CD4-positive, alpha-beta memory T cell (primary cell): ENCODE measurements around the gene PADI1. TPM values are rescaled to one million over a fixed set of nuclear protein-coding genes. Genes with fewer than 3 reads are reported as not detected.

Source experiments
- CTCF ChIA-PET: fragments of 350-600 bp; sonication (Branson Sonifier 250); formaldehyde crosslinking; loops from one replicate; lab custom pipeline; 2021; ENCODE audit warnings: inconsistent platforms; ENCODE audit not compliant: partially characterized antibody; lab: Charles Lee
- POLR2A ChIA-PET: fragments of 350-600 bp; sonication (Branson Sonifier 250); formaldehyde crosslinking; loops from one replicate; lab custom pipeline; 2021; ENCODE audit not compliant: partially characterized antibody; lab: Charles Lee
- DNase-seq, 5 donors: peaks; one replicate each; pipeline versions ENCODE4 v3.0.0 to v3.0.0-alpha.2; 2020 to 2022; ENCODE audit warnings: mixed read lengths in 1 of 5
- H3K27ac ChIP-seq: one replicate; pipeline ENCODE4 v1.7.0; 2013; ENCODE audit warnings: low read depth, low read length
- H3K27me3 ChIP-seq: 2 replicates; pipeline ENCODE4 v1.7.0; 2013; ENCODE audit warnings: mild to moderate bottlenecking, low read length, moderate library complexity; ENCODE audit not compliant: insufficient read depth
- H3K36me3 ChIP-seq: 2 replicates; pipeline ENCODE4 v1.7.0; 2013; ENCODE audit warnings: mild to moderate bottlenecking, low read length, moderate library complexity; ENCODE audit not compliant: insufficient read depth
- H3K4me1 ChIP-seq: 2 replicates; pipeline ENCODE4 v1.7.0; 2013; ENCODE audit warnings: mild to moderate bottlenecking, low read length, moderate library complexity; ENCODE audit not compliant: insufficient read depth
- H3K4me3 ChIP-seq, 2 donors: one replicate each; pipeline ENCODE4 v1.7.0; 2013; ENCODE audit warnings: low read length in 2 of 2, mild to moderate bottlenecking in 1 of 2
- H3K9me3 ChIP-seq, 2 donors: one replicate each; pipeline ENCODE4 v1.7.0; 2013; ENCODE audit warnings: low read length in 2 of 2, control low read depth in 1 of 2; ENCODE audit not compliant: control insufficient read depth in 1 of 2
- H3K27ac Mint-ChIP-seq, 7 donors: one replicate each; pipeline ENCODE4 v1.8.0; 2020 to 2021; ENCODE audit warnings: mixed read lengths in 7 of 7, mild to moderate bottlenecking in 6 of 7, inconsistent platforms in 3 of 7, moderate library complexity in 3 of 7
- H3K27me3 Mint-ChIP-seq, 2 donors: one replicate each; pipeline ENCODE4 v1.8.0; 2020 to 2021; ENCODE audit warnings: mixed read lengths in 2 of 2
- H3K36me3 Mint-ChIP-seq, 2 donors: one replicate each; pipeline ENCODE4 v1.8.0; 2020 to 2021; ENCODE audit warnings: mixed read lengths in 2 of 2, inconsistent platforms in 1 of 2, mild to moderate bottlenecking in 1 of 2
- H3K4me1 Mint-ChIP-seq, 4 donors: one replicate each; pipeline ENCODE4 v1.8.0; 2020 to 2021; ENCODE audit warnings: mixed read lengths in 4 of 4, mild to moderate bottlenecking in 1 of 4
- H3K4me3 Mint-ChIP-seq, 8 donors: one replicate each; pipeline ENCODE4 v1.8.0; 2020 to 2021; ENCODE audit warnings: mixed read lengths in 8 of 8, mild to moderate bottlenecking in 7 of 8, moderate library complexity in 6 of 8, inconsistent platforms in 3 of 8
- H3K9me3 Mint-ChIP-seq, 8 donors: one replicate each; pipeline ENCODE4 v1.8.0; 2020 to 2021; ENCODE audit warnings: mixed read lengths in 8 of 8, mild to moderate bottlenecking in 5 of 8, inconsistent platforms in 3 of 8, moderate library complexity in 1 of 8
- intact Hi-C: fragments of 100-400 bp; cut with micrococcal nuclease; formaldehyde crosslinking; loops from one replicate; pipeline ENCODE4 v1.15.1; 2023
- polyA plus RNA-seq, 2 donors: library from polyadenylated mRNA; unstranded; fragments of 300-500 nt; fragmentation: Illumina TruSeq; gene quantifications; one replicate each; pipeline ENCODE4 v1.2.3, GENCODE V29; 2021
- total RNA-seq, 2 experiments: library from RNA; stranded (reverse); gene quantifications; one replicate each; pipeline ENCODE4 v1.2.3, GENCODE V29; 2021

Gene PADI1
- total and polyA plus RNA-seq, 4 experiments from 2014 or later = not detected

- ChIA-PET CTCF (no interaction called here), POLR2A (no interaction called here)
- Mint-ChIP-seq H3K4me3 (no peak overlapping the region), H3K27ac (no peak overlapping the region), H3K27me3 (peaks cover 2 to 4% of the 10 kb centered on the region in 2 donors), H3K9me3 (peaks cover 0 to 8% (median under 1%) of the 10 kb centered on the region in 8 donors), H3K36me3 (no peaks in the 10 kb centered on the region), H3K4me1 (no peaks in the 10 kb centered on the region)
- intact Hi-C loops = no loop called here
- H3K9me3 ChIP-seq = no peaks in the 10 kb centered on the region
- H3K36me3 ChIP-seq = no peaks in the 10 kb centered on the region
- no peak overlapping the region for H3K4me3 ChIP-seq
- DNase-seq = no peak
- H3K4me1 ChIP-seq = no peaks in the 10 kb centered on the region
- no peaks in the 10 kb centered on the region for H3K27me3 ChIP-seq
- no peak overlapping the region for H3K27ac ChIP-seq
Observed at GRCh38 chr1:17162941-17163340, 42.0 kb upstream of the PADI1 start.

DNA sequence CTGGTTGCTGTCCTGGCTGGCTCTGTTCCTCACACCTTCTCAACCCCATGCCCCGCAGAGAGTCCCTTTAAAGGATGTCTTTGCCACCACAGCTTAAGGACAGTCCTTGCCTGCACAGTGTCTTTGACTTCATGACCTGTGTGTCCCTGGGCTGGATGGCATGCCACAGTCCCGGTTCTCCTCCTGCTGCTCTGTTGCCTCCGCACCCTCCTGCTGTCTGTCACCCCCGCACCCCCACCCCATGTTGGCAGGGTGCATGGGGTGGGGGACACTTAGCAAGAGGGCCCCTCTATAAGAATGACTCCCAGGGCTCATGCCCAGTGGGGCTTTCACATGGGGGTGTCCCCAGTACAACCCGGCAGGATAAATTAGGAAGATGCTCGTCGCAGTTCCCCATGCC is 41.6 kb upstream of the PADI1 start:
- POLR2A ChIA-PET = no interaction called here

DNA sequence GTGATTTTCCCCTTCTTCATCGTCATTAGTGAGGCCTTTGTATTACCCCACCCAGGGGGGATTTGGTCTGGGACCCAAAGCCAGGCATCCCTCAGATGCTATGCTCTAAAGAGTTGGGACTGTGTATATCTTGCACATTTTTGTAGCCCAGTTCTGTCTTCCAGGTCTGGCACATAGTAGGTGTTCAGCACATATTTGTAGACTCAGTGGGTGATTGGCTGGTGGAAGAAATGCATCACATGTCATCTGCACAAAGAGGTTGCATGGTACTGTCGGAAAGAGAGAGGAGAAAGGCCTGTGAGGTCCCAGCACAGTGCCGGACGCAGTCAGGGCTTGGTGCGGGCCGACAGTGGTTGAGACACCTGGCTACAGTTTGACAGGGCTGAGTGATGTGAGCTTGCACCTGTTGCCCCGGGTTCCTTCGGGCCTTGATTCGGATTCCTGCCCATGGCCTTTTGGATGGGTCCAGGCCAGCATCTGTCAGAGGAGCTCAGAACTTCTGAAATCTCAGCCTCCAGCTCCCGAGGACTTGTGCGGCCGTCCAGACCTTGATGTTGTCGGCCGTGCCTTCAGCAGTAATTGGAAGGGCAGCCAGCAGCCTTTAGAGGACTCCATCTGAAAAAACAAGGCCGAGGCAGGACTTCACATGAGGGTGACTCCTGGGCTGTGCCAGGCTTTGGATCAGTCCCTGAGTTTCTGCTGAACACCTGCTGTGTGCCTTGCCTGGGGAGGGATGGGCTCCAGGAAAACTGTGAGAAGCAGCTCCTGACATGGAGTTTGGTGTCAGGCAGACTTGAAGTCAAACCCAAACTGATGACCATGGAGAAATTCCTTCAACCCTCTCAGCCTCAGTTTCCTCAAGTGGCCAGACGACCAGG is 40.9 kb upstream of the PADI1 start:
- Histone ChIP-seq H3K9me3 (no peaks in the 10 kb centered on the region), H3K4me3 (no peak overlapping the region), H3K27ac (no peak overlapping the region), H3K36me3 (no peaks in the 10 kb centered on the region), H3K27me3 (no peaks in the 10 kb centered on the region), H3K4me1 (no peaks in the 10 kb centered on the region)
- ChIA-PET POLR2A (no interaction called here), CTCF (no interaction called here)
- Mint-ChIP-seq H3K9me3 (peaks cover 0 to 2% (median 0%) of the 10 kb centered on the region in 8 donors), H3K27me3 (peaks cover 4% of the 10 kb centered on the region in 2 donors), H3K27ac (peak overlapping the region in 1 of 7 donors; percentile 65), H3K4me1 (no peaks in the 10 kb centered on the region), H3K36me3 (no peaks in the 10 kb centered on the region), H3K4me3 (no peak overlapping the region)
- intact Hi-C loops = no loop called here
- no peak for DNase-seq

More for the DNA sequence above, 41.6 kb upstream of the PADI1 start:
- intact Hi-C loops = no loop called here
- no peak overlapping the region for H3K4me3 ChIP-seq
- CTCF ChIA-PET = no interaction called here
- H3K27ac ChIP-seq = no peak overlapping the region
- no peak overlapping the region for H3K27ac Mint-ChIP-seq
- H3K4me1 ChIP-seq = no peaks in the 10 kb centered on the region
- H3K36me3 ChIP-seq = no peaks in the 10 kb centered on the region
- H3K27me3 ChIP-seq = no peaks in the 10 kb centered on the region
- peaks cover 2 to 4% of the 10 kb centered on the region in 2 donors for H3K27me3 Mint-ChIP-seq
- no peak for DNase-seq
- H3K4me1 Mint-ChIP-seq = no peaks in the 10 kb centered on the region
- no peaks in the 10 kb centered on the region for H3K36me3 Mint-ChIP-seq
- peaks cover 0 to 7% (median 0%) of the 10 kb centered on the region in 8 donors for H3K9me3 Mint-ChIP-seq
- H3K9me3 ChIP-seq = no peaks in the 10 kb centered on the region
- no peak overlapping the region for H3K4me3 Mint-ChIP-seq

DNA sequence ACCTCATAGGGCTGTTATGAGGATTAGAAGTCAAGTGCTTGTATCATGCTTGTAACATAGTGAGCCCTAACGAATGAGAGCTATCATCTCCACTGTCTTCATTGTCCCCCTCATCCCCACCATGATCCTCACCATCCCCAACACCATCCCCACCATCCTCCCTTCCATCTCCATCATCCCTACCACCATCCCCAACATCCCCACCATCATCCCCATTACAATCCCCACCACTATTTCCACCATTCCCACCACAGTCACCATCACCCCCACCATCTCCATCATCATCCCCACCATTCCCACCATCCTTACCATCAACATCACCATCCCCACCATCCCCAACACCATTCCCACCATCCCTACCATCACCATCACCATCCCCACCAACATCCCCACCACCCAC is 39.1 kb upstream of the PADI1 start:
- H3K27me3 ChIP-seq = no peaks in the 10 kb centered on the region
- intact Hi-C loops = no loop called here
- no peaks in the 10 kb centered on the region for H3K4me1 ChIP-seq
- Mint-ChIP-seq H3K27me3 (peaks cover 4% of the 10 kb centered on the region in 2 donors), H3K4me1 (no peaks in the 10 kb centered on the region), H3K9me3 (peaks cover 0 to 2% (median 0%) of the 10 kb centered on the region in 8 donors), H3K36me3 (no peaks in the 10 kb centered on the region), H3K4me3 (no peak overlapping the region), H3K27ac (no peak overlapping the region)
- no peaks in the 10 kb centered on the region for H3K36me3 ChIP-seq
- H3K4me3 ChIP-seq = no peak overlapping the region
- DNase-seq = no peak
- POLR2A ChIA-PET = no interaction called here
- no peak overlapping the region for H3K27ac ChIP-seq
- CTCF ChIA-PET = no interaction called here
- H3K9me3 ChIP-seq = no peaks in the 10 kb centered on the region

DNA sequence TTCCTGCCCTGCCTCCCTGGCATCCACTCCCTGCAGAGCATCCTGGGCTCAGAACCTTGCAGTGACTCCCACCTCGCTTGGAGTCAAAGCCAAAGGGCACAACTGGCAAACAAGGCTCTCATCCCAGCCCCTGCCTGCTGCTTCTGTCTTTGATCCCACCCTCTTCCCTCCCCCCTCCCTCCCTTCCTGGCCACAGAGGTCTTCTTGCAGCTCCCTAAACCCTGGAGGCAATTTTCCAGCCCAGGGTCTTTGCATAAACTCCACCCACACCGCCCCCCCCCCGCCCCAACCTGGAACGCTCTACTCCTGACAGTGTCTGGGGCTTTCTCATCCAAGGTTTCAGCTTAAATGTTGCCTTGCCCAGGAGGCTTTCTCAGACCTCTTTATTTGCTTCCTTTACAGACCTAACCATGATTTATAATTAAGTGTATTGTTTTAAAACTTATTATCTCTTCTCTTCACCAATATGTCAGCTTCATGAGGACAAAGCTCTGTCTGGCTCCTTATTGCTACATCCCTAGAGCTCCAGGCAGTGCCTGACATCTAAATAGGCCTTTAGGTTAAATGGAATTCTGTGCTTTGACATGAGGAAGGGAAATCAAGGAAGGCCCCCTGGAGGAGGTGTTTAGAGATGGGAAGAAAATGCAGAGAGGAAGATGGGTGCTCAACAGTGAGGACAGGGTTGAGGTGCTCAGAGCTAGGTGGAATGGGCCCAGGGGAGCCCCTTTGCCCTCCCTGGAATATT is 37.7 kb upstream of the PADI1 start:
- ChIA-PET POLR2A (no interaction called here), CTCF (interaction anchor here (1.0 kb wide), 1 partner anchor 252 kb away, joined by 3 read pairs; no protein-coding TSS in a partner anchor)
- no peaks in the 10 kb centered on the region for H3K9me3 ChIP-seq

DNA sequence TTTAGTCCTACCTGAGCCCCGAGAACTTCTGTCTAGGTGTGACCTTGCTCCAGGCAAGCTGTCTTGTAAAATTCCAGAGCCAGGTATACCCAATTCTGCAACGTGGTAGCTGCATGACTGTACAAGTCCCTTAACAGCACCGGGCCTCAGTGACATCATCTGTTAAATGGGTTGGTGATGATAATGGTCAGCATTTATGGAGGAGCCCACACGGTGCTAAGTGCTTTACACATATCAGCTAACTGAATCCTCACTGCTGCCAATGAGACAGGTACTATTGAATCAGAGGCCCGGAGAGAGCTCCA is 37.2 kb upstream of the PADI1 start:
- H3K4me3 Mint-ChIP-seq = no peak overlapping the region
- no peak overlapping the region for H3K27ac Mint-ChIP-seq
- Histone ChIP-seq H3K4me1 (no peaks in the 10 kb centered on the region), H3K27ac (no peak overlapping the region), H3K9me3 (no peaks in the 10 kb centered on the region), H3K4me3 (no peak overlapping the region), H3K36me3 (no peaks in the 10 kb centered on the region), H3K27me3 (no peaks in the 10 kb centered on the region)
- no peaks in the 10 kb centered on the region for H3K9me3 Mint-ChIP-seq
- intact Hi-C loops = no loop called here
- ChIA-PET CTCF (interaction anchor here (1.0 kb wide), 1 partner anchor 251 kb away, joined by 3 read pairs; no protein-coding TSS in a partner anchor), POLR2A (no interaction called here)
- peaks cover 4% of the 10 kb centered on the region in 2 donors for H3K27me3 Mint-ChIP-seq
- H3K4me1 Mint-ChIP-seq = no peaks in the 10 kb centered on the region
- DNase-seq = no peak
- no peaks in the 10 kb centered on the region for H3K36me3 Mint-ChIP-seq

More for the DNA sequence above, 37.7 kb upstream of the PADI1 start:
- Mint-ChIP-seq H3K9me3 (no peaks in the 10 kb centered on the region), H3K27ac (no peak overlapping the region), H3K36me3 (no peaks in the 10 kb centered on the region), H3K4me3 (no peak overlapping the region), H3K4me1 (no peaks in the 10 kb centered on the region), H3K27me3 (peaks cover 4% of the 10 kb centered on the region in 2 donors)
- no peak for DNase-seq
- Histone ChIP-seq H3K27ac (no peak overlapping the region), H3K36me3 (no peaks in the 10 kb centered on the region), H3K4me3 (no peak overlapping the region), H3K27me3 (no peaks in the 10 kb centered on the region), H3K4me1 (no peaks in the 10 kb centered on the region)
- intact Hi-C loops = no loop called here

- Mint-ChIP-seq H3K27ac (no peak overlapping the region), H3K4me1 (no peaks in the 10 kb centered on the region), H3K9me3 (peaks cover 0 to 1% (median 0%) of the 10 kb centered on the region in 8 donors), H3K36me3 (no peaks in the 10 kb centered on the region), H3K27me3 (peaks cover 8 to 9% of the 10 kb centered on the region in 2 donors), H3K4me3 (no peak overlapping the region)
- intact Hi-C loops = no loop called here
- DNase-seq = no peak
- Histone ChIP-seq H3K36me3 (no peaks in the 10 kb centered on the region), H3K4me1 (no peaks in the 10 kb centered on the region), H3K9me3 (no peaks in the 10 kb centered on the region), H3K4me3 (no peak overlapping the region), H3K27ac (no peak overlapping the region), H3K27me3 (no peaks in the 10 kb centered on the region)
- CTCF ChIA-PET = no interaction called here
- POLR2A ChIA-PET = no interaction called here
Observed at GRCh38 chr1:17168091-17168876, 36.6 kb upstream of the PADI1 start.
